Measurements from ENCODE around the gene SH3BP4. TPM values are rescaled to one million over a fixed set of nuclear protein-coding genes. Genes with fewer than 3 reads are reported as not detected.

The SH3BP4 gene
- total RNA-seq, 1 donor from 2014 or later = 4.6 TPM

DNA sequence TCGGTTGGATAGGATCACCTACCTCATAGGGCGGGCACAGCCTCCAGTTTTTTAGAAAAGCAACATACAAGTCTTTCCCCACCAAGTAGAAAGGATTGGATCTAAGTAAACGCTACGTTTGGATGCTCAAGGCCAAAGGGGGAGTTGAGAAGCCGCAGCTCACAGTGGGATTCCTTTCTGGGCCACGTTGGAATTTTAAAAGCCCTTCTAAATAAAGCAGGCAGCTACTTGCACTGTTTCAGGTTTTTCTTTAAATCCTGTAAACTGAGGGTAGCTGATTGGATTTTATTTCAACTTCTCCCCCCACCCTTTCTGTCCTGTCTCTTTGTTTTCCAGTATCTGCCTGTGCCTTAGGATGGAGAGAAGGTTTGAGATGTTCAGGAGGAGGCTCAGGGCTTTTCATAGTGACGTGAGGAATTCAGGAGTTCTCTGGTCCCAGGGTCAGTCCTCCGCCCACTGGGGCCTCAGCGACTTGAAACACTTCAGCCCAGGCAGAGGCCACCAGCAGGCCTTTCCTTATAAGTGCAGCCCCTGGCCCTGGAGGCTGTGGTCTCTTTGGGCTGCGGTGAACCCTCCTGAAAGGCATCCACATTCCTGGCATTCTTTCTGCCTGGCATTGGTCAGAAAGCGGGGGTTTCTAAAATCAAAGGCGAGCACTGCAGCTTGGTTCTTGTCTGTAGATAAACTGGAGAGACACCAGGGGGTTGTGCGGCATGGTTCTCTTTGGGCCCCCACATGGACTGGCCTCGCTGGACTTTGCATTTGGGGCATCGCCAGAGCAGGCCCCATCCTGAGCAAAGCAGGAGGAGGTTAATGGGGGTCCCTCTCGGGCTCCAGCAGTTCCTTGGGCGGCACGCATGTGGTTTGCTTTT, 44.5 kb downstream of the SH3BP4 start:
- peak; percentile 36 for DNase-seq (ENCODE audit: low spot score)

DNA sequence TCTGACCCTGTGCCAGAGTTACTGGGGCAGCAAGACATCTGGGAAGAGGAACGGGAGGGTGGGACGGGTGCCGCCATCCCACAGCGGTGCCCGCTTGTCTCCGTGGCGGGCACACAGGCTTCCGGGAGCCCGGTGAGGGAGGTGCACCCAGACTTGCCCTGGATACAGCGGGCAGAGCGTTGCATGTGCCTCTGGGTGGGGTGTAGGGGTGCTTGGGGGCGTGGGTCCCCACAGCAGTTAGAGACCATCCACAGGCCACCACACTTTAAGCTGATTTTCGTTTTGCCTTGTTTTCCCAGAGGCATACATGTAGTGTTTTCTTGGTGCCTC, 45.1 kb downstream of the SH3BP4 start:
- no peak for DNase-seq (ENCODE audit: low spot score)

DNA sequence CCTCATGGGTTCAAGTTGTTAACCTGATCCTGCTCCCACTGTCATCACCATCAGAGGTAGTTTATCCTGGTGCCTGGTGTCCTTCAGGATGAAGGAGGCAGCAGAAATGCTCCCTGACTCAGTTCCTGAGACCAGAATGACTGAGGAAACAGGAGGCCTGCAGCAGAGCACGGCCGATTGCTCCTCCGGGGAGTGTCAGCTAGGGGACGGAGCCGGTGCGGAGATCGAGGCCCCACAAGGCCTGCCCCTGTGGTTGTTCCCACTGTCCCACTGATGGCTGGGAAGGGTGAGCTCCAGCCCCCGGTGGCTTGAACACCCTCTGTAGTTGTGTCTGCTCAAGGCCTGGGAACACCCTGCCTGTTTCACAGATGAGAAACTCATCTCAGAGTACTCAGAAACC, 45.6 kb downstream of the SH3BP4 start:
- DNase-seq (ENCODE audit: low spot score) = no peak

DNA sequence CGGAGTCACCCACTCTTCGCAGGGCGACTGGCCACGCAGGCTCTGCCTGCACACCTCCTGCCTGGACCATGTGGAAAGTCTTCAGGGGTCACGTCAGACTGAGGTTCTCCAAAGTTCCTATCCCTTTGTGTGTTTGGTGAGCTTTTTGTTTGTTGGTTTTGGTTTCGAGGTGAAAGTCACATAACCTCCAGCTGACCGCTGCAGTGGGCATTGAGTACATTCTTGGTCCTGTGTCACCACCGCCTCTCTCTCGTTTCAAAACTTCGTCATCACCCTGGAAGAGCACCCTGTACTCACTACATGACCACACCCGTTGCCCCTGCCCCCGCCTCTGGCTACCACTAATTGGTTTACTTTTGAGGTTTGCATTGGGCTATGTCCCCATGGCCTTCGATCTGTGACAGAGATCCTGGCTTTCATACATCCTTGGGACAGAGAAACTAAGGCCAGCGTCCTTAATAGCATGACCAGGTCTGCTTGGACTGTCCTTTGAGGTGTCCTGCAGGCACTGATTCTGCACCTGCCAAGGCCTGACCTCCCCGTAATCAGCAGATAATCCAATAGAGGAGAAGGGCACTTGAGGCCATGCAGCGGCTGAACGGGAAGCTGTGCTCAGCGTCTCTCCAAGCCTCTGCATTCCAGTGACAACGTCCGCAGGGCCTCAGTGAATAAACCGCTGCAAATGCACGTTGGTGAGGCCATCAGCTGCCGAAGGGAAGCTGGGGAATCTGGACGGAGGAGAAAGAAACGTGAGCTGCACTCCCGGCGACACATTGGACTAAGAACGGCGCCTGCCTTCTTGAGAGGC, 46.8 kb downstream of the SH3BP4 start:
- DNase-seq (ENCODE audit: low spot score) = peak; percentile 34

DNA sequence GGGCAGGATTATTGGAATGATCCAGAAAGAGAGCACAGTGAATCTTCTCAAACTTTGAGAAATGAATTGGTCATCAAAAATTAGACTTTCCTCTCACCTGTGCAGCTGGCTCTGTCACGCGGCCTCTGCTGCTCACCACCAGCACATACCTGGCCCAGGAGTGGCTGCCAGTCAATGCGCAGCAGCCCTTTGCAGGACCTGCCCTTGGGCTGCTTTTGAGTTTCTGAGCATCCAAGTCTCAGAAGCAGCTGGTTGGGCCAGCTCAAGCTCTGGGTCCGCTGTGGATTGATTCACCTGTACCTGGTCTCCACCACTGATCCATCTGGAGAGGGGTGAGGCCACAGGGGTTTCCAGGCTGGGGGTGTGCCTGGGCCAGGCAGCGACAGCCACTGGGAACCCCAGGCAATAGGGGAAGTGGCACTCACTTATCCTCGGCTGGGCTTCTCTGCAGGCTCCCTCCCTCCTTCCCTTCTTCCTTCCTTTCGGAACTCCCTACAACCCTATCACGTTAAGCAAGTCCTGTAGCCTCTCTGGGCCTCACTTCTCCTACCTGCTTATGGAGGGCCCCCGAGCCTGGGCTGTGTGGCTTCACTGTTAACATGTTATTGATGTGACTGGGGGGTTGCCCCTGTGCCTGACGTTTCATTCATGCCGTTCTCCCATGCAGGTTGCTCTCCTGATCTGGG, 48.1 kb downstream of the SH3BP4 start:
- no peak for DNase-seq (ENCODE audit: low spot score)

DNA sequence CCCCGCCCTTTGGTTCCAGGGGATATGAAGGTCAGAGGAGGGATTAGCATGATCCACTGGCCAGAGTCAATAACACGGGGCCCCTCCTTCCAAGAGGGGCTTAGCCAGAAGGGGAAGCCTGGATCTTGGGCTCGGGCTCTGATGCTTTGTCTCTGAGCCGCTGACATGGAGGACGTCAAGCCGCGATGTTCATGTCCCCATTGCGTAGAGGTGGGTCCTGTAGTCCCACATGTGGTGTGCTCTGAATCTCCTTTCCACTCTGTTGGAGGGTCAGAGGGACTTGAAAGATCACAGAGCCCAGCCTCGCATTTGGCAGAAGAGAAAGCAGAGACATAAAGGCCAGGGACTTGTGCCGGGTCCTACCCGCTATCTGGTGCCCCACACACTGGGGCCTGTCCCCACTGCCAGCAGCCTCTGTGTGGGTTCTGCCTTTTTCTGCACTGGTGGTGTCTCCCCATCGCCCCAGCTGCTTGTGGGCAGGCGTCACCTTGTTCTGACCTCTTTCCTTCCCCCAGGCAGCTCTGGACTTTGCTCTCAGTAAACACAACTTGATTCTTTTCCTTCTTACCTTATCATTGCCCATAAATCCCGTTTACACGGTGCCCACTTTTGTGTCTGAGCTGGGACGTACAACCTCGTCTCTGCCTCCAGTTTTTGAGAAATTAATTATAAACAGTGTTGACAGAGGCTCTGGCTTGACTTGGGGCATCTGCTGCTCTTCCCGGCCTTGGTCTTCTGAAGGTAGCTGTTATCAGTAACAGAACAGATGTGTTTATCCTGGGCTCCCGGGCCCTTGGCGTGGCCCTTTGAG, 48.8 kb downstream of the SH3BP4 start:
- peak; percentile 91 for DNase-seq (ENCODE audit: low spot score)

DNA sequence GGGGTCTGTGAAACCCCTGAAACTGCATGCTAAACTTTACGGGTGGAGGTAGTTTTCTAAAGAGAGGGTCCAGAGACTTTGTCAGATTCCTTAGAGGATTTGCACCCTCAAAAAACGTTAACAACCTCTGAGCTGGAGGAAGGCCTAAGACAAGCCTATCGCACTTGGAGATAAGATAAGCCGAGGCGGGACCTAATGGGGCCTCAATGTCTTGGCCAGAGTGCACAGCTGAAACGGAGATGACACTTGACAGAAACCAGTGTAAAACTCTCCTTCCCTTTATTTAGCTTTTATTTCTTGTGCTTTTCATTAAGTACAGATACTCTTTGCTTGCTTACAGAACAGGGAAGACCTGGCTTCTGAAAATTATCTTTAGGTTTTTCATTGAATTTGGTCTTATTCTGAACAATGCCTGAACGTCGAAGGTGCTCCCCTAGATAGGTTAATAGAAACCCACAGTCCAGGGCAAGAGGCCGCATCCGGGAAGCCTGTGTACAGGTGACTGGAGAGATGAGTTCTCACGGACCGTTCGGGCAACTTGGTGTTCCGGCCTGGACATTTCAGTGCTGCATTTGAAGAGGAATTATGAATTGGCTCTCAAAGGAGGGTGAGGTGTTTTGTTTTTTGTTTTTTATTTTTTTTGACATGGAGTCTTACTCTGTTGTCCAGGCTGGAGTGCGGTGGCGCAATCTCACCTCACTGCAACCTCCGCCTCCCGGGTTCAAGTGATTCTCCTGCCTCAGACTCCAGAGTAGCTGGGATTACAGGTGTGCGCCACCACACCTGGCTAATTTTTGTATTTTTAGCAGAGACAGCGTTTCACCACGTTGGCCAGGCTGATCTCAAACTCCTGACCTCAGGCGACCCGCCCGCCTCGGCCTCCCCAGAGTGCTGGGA, 49.7 kb downstream of the SH3BP4 start:
- DNase-seq (ENCODE audit: low spot score) = peak; percentile 96

DNA sequence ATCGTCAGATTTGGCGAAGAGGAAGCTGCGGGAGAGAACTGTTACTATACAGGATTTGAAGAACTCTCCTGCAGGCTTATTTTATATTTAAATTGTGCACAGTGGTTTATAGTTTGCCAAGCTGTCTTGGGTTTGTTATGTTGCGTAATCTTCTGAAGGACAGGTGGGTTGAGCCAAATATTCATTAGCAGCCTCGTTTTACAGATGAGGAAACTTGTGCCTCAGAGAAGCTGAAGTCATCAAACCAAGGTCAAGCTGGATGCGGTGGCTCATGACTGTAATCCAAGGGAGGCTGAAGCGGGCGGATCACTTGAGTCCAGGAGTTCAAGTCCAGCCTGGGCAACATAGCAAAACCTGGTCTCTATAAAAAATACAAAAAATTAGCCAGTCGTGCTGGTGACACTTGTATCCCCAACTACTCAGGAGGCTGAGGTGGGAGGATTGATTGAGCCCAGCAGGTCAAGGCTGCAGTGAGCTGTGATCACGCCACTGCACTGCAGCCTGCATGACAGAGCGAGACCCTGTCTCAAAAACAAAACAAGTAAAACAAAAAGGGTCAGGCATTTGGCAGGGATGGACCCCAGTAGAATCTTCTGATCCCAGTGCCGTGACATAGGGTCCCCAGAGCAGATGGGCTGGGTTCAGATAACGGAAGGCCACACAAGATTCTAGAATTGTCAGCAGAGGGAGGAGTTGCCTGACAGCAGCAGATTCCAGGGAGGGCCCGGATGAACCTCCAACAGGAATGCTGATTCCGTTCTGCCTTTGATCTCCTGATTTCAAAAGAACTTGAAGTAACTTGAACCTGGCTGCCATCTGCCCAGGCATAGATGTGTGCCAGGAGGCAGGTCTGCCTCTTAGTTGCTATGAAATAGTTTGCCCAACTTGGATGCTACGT, 50.6 kb downstream of the SH3BP4 start:
- no peak for DNase-seq (ENCODE audit: low spot score)

DNA sequence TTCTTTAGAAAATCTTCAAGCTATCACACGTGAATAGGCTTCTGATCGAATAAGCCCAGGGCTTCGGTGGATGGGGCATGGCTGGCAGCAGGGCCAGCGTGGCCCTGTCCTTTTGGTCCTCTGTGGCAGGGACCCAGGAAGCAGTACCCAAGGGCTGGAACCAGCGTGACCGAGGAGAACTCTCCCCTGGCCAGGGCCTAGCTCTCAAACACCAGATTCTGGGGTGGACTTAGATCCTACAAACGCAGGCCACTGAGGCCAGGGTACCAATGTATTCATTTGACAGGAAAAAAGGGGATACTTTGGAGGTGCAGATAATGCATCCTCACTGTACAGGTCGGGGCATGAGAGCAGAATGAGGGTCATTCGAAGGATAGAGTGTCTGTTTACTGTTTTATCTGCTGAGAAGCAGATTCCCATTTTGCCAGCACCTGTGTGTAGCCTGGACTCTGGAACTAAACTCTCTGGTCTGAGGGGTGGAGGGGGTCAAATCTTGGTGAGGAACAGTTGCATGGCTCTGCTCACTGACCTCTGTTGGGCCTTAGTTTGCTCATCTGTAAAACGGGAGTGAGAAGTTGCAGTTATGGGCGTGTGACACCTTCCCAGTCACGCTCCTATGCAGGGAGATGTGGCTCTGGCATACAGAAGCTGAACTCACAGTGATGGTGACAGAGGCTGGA, 51.4 kb downstream of the SH3BP4 start:
- no peak for DNase-seq (ENCODE audit: low spot score)

DNA sequence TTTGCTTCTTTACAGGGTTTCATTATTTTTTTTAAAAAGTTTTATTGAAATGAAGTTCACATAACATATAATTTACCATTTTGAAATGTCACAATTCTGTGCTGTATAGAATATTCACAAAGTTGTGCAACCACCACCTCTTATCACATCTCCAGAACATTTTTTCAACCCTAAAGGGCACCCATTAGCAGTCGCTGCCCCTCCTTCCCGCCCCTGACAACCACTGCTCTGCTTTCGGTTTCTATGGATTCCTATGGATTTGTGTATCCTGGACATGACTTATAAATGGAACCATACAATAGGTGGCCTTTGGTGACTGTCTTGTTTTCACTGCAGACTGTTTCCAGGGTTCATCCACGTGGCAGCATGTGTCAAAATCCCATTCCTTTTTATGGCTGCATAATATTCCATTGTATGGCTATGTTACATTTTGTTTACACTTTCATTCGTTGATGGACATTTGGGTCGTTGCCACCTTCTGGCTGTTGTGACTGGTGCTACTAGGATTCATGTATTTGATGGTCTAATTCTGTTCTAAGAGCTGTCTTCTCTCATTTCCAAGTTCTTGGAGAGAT, 52.6 kb downstream of the SH3BP4 start:
- DNase-seq (ENCODE audit: low spot score) = no peak

DNA sequence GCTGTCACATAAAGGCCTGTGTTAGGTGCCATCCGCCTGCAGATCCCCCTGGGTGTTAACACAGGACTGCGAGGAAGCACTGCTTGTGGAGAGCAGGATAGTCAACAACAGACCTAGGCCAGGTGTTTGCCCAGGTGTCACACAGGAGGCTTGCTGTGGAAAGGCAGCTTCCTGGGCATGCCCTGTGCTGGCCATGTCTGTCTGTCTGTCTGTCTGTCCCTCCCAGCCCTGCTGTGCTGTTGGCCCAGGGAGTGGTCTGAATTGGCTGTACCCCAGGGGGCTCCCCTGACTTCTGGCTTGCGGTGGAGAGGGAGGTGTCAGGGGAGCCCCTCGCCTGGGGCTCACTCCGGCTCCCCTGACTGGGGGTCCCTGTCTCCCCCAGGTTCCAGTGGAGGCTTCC, 53.2 kb downstream of the SH3BP4 start:
- no peak for DNase-seq (ENCODE audit: low spot score)

DNA sequence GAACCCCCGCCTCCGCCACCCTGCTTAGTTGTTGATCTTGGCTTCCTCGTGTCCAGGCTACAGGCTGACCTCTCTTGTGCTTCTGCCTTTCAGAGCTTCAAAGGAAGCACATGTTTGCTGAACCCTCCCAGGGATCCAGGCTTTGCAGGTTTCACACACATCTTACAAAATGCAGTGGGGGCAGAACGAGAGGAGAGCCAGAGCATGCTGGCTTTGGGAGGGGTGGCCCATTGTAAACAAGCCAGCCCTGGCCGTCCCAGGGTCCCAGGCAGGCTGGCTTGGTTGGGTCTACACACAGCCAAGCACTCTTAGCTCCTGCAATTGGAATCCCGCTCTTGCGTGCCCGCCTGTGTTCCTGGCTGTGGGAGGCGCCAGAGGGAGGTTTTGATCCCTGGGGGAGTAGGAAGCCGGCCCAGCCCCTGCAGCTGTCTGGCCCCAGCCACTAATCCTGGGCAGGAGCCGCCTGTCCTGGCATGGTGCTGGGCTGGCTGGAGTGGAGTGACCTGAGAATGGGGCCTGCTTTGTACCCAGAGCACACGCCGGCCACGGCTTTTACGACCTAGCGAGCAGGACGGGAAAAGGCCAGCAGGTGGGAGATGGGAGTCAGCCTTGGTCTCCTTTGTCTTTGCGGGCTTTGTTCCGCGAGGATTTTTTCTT, 53.9 kb downstream of the SH3BP4 start:
- peak; percentile 31 for DNase-seq (ENCODE audit: low spot score)

DNA sequence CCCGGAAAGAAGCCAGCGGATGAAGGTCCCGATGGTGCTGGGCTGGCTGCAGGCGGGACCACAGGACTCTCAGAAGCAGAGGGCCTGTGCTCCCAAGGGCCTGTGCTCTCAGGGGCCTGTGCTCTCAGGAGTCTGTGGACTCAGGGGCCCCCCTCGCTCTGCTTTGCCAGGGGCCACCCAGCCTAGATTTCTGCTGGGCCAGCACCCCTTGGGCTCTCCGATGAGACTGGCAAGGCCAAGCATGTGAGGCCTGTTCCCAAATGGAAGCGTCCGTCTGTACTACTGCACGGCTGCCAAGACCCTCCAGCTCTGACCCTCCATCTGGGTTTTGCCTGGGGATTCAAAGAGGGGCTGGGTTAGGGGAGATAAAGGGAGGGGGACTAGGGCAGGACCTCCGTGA, 54.6 kb downstream of the SH3BP4 start:
- DNase-seq (ENCODE audit: low spot score) = no peak

DNA sequence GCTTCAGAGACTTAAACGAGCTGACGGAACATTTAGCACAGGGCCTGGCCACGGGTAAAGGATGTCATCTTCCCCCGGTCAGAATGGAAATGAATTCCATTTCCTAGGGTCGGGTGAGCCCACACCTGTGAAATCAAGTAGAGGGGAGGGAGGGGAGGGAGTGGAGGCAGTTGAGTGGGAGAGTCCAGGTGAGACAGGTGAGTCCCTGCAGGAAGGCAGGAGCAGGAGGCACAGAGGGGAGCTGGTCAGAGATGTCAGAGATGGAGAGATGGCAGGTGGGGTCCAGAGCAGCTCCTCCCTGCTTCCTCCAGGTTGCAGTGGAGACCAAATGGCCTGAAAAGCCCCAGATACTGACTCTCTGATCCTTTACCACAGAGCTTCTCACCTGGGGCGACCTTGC, 55.2 kb downstream of the SH3BP4 start:
- DNase-seq (ENCODE audit: low spot score) = no peak

DNA sequence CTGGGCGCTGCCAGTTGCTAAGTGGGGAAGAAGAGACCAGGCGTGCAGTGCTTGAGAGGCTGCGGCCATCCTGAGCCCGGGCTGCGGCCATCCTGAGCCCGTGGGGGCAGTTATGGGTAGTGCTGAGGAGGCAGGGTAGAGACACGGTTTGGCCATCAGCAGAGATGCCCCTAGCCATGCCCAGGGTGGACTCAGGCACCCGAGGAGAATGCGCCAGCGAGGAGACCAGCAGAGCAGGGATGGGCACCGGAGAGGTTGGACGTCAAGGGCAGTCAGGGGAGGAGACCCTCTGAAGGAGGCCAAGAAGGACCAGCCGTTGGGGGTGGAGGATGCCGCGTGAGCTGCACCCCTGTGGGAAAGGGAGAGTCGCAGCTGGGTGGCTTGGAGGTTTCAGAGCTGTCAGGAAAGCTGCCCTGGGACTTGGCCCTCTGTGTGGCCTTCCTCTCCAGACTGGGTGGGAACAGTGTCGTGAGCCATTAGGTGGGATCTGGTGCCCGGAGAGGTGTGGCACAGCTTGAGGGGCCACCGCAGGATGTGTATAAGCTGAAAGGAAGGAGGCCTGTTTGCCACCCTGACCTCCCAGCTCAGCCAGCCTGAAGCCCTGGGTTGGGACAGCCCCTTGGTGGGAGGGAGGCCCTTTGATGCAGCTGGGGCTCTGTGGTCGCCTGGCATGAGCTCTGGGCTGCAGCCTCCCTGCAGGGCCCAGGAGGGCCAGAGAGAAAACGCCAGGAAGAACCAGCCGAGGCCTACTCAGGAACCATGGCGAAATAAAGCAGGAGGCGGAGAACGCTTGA, 56.0 kb downstream of the SH3BP4 start:
- DNase-seq (ENCODE audit: low spot score) = no peak

DNA sequence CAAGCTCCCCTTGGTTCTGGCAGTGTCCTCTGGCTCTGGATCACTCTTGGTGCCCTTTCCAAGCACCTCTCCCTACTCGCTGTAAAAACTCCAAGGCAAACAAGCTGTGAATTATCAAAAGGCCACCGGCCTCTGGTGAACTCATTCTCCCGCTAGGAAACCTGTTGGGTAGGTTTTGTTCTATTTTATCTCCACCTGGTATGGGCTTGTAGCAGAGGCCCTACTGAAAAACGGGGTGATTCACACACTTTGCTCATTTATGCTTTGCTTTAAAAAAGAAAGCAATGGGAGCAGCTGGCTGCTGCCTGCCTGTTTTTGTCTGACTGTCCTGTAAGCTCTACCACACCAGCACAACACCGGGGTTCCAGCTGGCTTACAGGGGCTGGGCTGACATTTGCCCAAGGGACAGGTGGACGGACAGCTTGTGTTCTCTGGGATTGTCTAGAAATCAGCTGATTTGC, 56.8 kb downstream of the SH3BP4 start:
- peak; percentile 48 for DNase-seq (ENCODE audit: low spot score)

DNA sequence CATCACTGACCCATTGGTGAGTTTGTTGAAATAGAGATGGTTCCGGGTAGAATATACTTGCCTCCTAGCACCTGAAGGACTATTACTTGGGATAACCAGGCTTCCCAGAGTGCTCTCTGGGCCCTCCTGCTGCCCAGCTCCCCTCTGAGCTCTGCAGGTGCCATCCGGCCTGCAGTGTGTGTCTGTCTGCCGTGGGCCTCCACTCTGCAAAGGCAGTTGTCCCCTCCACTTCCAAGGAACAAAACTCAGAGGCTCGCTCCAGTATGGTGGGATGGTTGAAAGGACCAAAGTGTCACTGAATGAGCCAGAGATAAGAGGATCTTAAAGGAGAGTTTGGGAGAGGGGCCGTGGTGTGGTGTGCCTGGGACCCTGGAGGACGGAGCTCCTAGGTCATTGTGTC, 57.3 kb downstream of the SH3BP4 start:
- no peak for DNase-seq (ENCODE audit: low spot score)
